Stimulated activated memory B cell treated with anti-CD40 and anti-IgM and Interleukin-4, amounts not matched to agents 10 μg/mL and 1 μg/mL and 100 μg/mL, for 72 hours (primary cell): Measurements from ENCODE around the gene LIMK2.
"Not testable (repeated sequence)": the region's sequence is repeated elsewhere in the genome, so short reads cannot be mapped to it uniquely, and the experiment has no call there.

Experiments used
- ATAC-seq: fragments of 150-1000 bp; cut with Tn5 transposase; 2 replicates; pipeline ENCODE4 v1.10.0; 2021
- H3K27ac Mint-ChIP-seq: one replicate; pipeline ENCODE4 v1.8.0; 2022; ENCODE audit warnings: mild to moderate bottlenecking, mixed read lengths
- H3K27me3 Mint-ChIP-seq: one replicate; pipeline ENCODE4 v1.8.0; 2022; ENCODE audit warnings: mixed read lengths
- H3K36me3 Mint-ChIP-seq: one replicate; pipeline ENCODE4 v1.8.0; 2022; ENCODE audit warnings: mixed read lengths
- H3K4me1 Mint-ChIP-seq: one replicate; pipeline ENCODE4 v1.8.0; 2022; ENCODE audit warnings: mixed read lengths
- H3K4me3 Mint-ChIP-seq: one replicate; pipeline ENCODE4 v1.8.0; 2022; ENCODE audit warnings: mild to moderate bottlenecking, moderate library complexity, mixed read lengths
- H3K9me3 Mint-ChIP-seq: one replicate; pipeline ENCODE4 v1.8.0; 2022; ENCODE audit warnings: mixed read lengths

Gene LIMK2

DNA sequence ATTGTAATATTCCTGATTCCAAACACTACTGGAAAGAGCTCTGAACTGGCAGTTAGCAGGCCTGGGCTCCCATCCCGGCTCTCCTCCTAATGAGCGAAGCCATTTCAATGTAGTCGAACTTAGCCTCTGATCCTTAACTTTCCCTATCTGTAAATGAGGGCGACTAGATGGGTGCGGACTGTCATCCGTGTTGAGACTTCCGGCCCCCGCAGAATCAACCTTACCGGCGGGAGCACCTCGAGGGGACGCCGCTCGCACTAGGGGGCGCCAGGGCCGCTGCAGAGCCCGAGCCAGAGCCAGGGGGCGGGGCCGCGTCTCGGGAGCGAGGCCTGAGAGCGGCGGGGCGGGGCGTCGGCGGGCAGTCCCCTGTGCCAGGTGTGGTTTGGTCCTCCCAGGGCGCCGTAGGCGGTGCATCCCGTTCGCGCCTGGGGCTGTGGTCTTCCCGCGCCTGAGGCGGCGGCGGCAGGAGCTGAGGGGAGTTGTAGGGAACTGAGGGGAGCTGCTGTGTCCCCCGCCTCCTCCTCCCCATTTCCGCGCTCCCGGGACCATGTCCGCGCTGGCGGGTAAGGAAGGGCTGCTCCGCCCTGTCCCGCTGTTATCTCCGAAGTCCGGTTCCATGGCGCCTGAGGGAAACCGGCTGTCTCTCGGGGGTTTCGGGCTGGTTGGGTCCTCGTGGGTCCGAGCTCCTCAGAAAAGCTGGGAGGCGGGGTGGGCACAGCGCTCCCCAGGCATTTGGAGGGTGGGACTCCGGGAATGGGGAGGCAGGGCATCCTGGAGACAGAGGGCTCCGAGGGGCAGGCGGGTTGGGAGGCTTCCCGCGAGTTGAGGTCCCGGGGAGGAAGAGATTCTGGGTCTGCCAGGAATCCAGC is at the start of gene LIMK2:
LIMK2 (plus strand) TSS at position 437 of the 869 bp plus-strand sequence; CDS start at position 548, 111 bp downstream.
- H3K4me1 Mint-ChIP-seq: peaks cover 35% of the 10 kb centered on the region
- ATAC-seq: peak; percentile 99

DNA sequence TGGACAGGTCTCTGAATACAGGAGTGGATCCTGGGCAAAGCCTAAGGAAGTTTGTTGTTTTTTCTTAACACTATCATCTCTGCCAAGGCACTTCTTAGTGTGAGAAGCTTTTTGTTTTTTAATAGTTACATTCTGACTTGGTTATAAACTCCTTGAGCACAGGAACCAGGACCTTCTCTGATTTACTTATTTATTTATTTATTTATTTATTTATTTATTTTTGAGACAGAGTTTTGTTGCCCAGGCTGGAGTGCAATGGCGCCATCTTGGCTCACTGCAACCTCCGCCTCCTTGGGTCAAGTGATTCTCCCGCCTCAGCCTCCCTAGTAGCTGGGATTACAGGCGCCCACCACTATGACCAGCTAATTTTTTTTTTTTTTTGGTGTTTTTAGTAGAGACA is 41.1 kb upstream of the LIMK2 start:
- Mint-ChIP-seq H3K4me1 (peaks cover 37% of the 10 kb centered on the region), H3K27ac (no peak overlapping the region), H3K36me3 (peaks cover 31% of the 10 kb centered on the region), H3K4me3 (no peak overlapping the region), H3K9me3 (no peaks in the 10 kb centered on the region), H3K27me3 (no peaks in the 10 kb centered on the region)
- ATAC-seq: no peak

More for the DNA sequence above, at the start of gene LIMK2:
- Mint-ChIP-seq H3K4me3 (peak within 1 kb of the TSS; percentile 91), H3K36me3 (no peaks in the 10 kb centered on the region), H3K27ac (peak within 1 kb of the TSS; percentile 84), H3K27me3 (no peaks in the 10 kb centered on the region), H3K9me3 (no peaks in the 10 kb centered on the region)

DNA sequence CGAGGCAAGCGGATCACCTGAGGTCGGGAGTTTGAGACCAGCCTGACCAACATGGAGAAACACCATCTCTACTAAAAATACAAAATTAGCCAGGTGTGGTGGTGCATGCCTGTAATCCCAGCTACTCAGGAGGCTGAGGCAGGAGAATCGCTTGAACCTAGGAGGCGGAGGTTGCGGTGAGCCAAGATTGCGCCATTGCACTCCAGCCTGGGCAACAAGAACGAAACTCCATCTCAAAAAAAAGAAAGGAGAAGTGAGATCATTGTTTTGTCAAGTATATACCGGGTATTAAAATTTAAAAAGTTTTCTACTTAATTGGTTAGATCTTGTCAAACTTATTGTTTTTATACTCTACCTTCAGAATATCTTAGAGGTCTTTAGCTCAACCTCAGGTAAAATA is 40.4 kb upstream of the LIMK2 start:
- H3K27me3 Mint-ChIP-seq, ATAC-seq, H3K4me3 Mint-ChIP-seq, H3K9me3 Mint-ChIP-seq, H3K27ac Mint-ChIP-seq: not testable (repeated sequence)
- Mint-ChIP-seq H3K36me3 (peaks cover 27% of the 10 kb centered on the region), H3K4me1 (peaks cover 31% of the 10 kb centered on the region)

DNA sequence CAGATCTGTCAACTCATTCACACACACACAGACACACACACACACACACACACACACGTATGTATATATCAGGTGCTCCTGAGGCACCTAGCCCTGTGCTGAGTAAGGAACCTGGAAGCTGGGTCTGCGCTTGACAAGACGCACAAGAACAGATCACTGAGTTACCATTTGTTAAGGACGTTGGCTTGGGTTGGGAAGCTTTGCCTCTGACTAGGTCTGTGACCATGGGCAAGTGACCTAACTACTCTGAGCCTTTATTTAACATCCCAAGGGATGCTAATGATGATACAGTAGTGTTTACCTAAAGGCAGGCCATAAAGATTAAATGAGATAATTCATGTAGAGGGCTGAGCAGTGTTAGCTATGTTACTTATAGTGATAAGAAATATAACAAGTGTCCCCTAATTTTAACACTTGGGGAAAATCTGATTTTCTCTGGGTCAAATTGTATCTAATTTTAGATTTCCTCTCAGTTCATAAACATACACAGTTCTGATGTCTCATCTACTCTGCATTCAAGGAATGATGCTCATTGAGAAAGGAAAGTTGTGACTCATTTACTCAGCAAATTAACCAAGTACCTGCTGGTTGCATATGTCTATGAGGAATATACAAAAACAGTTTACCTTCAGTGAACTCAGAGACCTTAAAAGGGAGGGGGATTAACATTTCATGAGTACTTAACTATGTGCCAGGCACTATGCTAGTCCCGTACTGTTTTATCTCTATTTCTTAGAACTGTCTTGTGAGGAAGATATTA is 38.5 kb upstream of the LIMK2 start:
- Mint-ChIP-seq H3K9me3 (no peaks in the 10 kb centered on the region), H3K4me1 (peaks cover 20% of the 10 kb centered on the region), H3K4me3 (no peak overlapping the region), H3K27ac (no peak overlapping the region), H3K27me3 (no peaks in the 10 kb centered on the region), H3K36me3 (peaks cover 18% of the 10 kb centered on the region)
- no peak for ATAC-seq

DNA sequence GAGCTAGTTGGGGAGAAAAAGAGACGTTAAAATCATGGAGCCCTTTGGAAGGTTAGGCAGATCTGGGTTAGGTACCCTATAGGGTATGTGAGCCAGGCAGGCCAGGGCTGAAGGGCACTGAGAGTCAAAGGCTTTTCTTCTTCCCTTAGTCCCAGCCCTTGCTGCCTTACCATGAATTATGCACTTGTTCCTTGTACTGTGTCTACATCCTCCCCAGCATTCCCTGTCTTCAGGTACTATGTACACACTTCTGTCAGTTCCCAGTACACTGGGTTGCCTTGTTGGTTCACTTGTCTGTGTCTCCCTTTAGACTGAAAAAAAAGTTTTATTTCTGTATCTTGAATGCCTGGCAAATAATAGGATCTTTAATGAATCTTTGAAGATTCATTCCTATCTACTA is 35.2 kb upstream of the LIMK2 start:
- Mint-ChIP-seq H3K27ac (no peak overlapping the region), H3K9me3 (peaks cover 2% of the 10 kb centered on the region), H3K27me3 (no peaks in the 10 kb centered on the region), H3K36me3 (peaks cover 18% of the 10 kb centered on the region), H3K4me3 (no peak overlapping the region), H3K4me1 (peaks cover 16% of the 10 kb centered on the region)
- ATAC-seq: no peak

DNA sequence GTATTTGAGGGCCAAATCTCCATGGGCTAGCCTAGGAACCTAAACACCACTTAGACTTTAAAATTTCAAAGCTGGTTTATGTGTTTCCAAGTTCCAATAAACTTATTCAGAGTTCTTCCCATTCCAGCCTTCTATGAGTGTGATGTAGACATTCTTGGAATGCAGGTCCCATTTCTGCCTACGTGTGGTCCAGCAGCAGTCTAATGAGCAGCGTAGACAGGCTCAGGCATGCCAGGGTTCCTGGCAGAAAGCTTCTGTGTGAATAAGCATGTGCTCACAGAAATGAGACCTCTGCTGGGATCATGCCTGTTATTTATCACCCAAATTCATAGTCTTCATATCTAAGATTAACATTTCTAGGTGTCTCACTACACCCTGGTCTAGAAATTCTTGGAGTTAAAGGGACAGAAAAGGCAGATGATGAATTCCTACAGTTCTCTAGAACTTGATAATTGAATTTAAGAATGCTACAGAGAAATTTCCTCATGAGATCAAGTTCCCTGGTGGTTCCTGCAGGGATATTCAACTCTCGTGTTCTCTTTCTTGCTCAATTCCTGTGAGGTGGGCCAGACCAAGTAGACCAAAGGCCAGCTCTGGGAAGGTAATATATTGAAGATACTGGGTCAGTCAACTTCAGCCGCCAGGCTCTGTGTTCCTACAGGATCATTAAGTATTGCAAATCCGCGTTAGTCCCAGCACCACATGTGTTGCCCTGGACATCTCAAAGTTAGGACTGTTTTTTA is 34.5 kb upstream of the LIMK2 start:
- no peak overlapping the region for H3K27ac Mint-ChIP-seq
- peaks cover 16% of the 10 kb centered on the region for H3K4me1 Mint-ChIP-seq
- peaks cover 2% of the 10 kb centered on the region for H3K9me3 Mint-ChIP-seq
- no peaks in the 10 kb centered on the region for H3K27me3 Mint-ChIP-seq
- ATAC-seq: no peak
- no peak overlapping the region for H3K4me3 Mint-ChIP-seq
- peaks cover 18% of the 10 kb centered on the region for H3K36me3 Mint-ChIP-seq

DNA sequence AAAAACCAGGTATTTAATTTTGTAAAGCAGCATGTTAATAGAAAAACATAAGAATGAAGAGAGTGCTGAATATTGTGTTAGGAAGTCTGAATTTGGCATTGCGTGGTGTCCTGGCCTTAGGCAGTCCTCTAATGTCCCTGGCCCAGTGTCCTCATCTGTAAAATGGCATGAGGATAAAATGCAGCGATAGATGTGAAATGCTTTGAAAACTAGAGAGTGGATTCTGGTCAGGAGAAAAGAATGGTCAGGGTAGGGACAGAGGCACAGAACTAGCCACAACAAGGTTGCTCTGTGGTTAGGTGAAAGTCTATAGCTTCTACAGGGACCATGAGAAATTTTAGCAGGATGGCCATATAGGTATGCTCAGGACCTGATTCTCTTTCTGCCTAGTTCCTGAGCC is 33.2 kb upstream of the LIMK2 start:
- no peak for ATAC-seq
- Mint-ChIP-seq H3K27me3 (no peaks in the 10 kb centered on the region), H3K36me3 (peaks cover 18% of the 10 kb centered on the region), H3K9me3 (peaks cover 2% of the 10 kb centered on the region), H3K4me1 (peaks cover 10% of the 10 kb centered on the region), H3K27ac (no peak overlapping the region), H3K4me3 (no peak overlapping the region)

DNA sequence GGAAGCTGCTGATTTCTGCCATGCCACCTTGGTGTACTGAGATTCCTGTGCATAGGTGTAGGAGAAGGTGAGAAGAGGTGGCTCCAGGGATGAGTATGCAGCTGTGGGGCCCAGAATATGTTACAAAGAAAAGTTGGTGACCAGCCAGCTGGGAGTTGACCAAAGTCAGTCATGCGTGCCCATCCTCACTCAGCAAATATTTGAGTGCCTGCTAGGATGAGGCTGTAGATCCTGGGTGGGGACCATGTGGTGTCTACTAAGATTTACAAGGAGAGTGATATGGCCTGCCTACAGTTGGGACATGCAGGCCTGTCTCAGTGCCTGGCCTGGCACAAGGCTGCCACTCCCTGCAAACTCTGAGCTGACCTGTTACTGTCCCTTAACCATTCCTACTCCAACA is 32.8 kb upstream of the LIMK2 start:
- no peak overlapping the region for H3K4me3 Mint-ChIP-seq
- no peak for ATAC-seq
- peaks cover 22% of the 10 kb centered on the region for H3K36me3 Mint-ChIP-seq
- no peak overlapping the region for H3K27ac Mint-ChIP-seq
- H3K27me3 Mint-ChIP-seq: no peaks in the 10 kb centered on the region
- H3K9me3 Mint-ChIP-seq: peaks cover 2% of the 10 kb centered on the region
- H3K4me1 Mint-ChIP-seq: peaks cover 9% of the 10 kb centered on the region

DNA sequence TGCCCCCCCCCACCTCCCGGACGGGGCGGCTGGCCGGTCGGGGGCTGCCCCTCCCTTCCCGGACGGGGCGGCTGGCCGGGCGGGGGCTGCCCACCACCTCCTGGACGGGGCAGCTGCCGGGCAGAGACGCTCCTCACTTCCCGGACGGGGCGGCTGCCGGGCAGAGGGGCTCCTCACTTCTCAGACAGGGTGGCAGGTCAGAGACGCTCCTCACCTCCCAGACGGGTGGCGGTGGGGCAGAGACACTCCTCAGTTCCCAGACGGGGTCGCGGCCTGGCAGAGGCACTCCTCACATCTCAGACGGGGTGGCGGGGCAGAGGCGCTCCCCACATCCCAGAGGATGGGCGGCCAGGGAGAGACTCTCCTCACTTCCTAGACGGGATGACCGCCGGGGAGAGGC is 28.1 kb upstream of the LIMK2 start:
- Mint-ChIP-seq H3K27me3 (no peaks in the 10 kb centered on the region), H3K4me3 (no peak overlapping the region), H3K36me3 (peaks cover 40% of the 10 kb centered on the region), H3K9me3 (peaks cover 2% of the 10 kb centered on the region), H3K4me1 (peaks cover 9% of the 10 kb centered on the region), H3K27ac (no peak overlapping the region)
- ATAC-seq: no peak

DNA sequence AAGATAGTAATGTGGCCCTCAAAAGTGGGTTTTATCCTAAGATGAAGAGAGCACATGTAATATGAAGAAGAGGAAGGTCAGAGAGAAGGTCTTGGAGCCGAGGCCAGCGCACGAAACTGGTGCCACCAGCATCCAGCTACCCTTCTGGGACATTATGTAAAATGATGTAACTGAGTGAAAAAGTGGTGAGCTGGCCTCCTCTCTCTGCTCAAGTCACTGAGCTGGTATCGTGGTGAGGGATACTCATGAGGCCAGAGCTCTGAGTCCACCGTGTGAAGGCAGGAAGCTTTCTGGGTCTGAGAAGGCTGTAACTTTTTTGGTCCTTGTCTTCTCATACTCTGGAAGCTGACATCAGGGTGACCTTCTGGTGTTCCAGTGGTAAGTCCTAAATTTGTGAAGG is 27.0 kb upstream of the LIMK2 start:
- Mint-ChIP-seq H3K4me3 (no peak overlapping the region), H3K36me3 (peaks cover 40% of the 10 kb centered on the region), H3K27ac (no peak overlapping the region), H3K9me3 (peaks cover 2% of the 10 kb centered on the region), H3K27me3 (no peaks in the 10 kb centered on the region), H3K4me1 (no peaks in the 10 kb centered on the region)
- ATAC-seq: no peak

DNA sequence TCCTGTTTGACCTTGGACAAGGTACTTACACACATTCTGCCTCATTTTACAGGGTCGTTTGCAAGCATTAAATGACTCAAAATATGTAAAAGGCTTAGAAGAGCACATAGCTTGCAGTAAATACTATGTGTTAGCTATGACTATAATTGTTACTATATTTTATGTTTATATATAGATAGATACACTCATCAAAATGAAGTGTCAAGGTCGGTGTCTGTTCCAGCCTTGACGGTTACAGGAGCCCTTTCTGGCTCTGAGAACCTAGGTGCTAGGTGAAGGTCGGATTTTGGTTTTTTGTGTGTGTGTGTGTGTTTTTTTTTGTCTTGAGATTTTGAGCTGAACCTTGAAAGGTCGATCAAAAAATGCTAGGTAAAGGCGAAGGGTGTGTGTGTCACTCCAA is 24.5 kb upstream of the LIMK2 start:
- H3K36me3 Mint-ChIP-seq: peaks cover 39% of the 10 kb centered on the region
- H3K9me3 Mint-ChIP-seq: no peaks in the 10 kb centered on the region
- H3K4me3 Mint-ChIP-seq: no peak overlapping the region
- H3K4me1 Mint-ChIP-seq: no peaks in the 10 kb centered on the region
- no peaks in the 10 kb centered on the region for H3K27me3 Mint-ChIP-seq
- no peak for ATAC-seq
- no peak overlapping the region for H3K27ac Mint-ChIP-seq

DNA sequence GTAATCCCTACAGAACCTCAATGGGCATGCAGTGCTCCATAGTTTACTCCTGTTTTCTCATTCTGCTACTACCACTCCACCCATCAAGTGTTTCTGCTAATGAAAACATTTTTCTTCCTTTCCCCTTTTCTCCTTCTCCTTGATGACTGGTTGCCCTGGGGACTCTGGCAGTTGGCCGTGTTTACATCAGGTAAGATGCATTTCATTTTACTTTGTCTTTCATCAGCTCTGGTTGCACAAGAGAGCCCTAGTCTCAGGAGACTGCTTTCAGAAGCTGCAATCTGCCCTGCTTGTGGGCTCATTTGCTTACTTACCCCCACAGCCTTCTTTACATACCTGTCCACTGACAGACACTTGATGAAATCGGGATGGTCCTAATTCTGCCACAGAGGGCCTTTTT is 19.6 kb upstream of the LIMK2 start:
- H3K27ac Mint-ChIP-seq: no peak overlapping the region
- no peak for ATAC-seq
- H3K9me3 Mint-ChIP-seq: no peaks in the 10 kb centered on the region
- H3K4me1 Mint-ChIP-seq: no peaks in the 10 kb centered on the region
- no peaks in the 10 kb centered on the region for H3K27me3 Mint-ChIP-seq
- peaks cover 40% of the 10 kb centered on the region for H3K36me3 Mint-ChIP-seq
- H3K4me3 Mint-ChIP-seq: no peak overlapping the region

DNA sequence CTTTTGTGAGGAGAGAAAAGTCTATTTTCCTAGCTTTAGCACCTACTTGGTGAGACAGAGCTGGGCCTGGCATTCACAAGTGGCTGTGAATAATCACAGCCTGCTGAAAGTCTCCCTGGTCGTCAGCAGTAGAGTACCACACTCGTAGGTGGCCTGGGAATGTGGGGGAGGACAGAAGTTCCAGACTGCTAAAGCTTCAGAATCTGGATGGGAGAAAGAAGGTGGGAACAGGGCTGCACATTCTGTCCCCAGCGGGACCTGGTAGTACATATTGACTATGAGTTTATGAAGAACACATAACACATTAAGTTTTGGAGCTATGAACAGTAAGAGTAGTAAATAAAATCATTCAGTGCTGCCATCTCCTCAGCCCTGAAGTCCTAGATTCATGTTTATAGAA is 19.0 kb upstream of the LIMK2 start:
- Mint-ChIP-seq H3K9me3 (no peaks in the 10 kb centered on the region), H3K4me3 (no peak overlapping the region), H3K27ac (no peak overlapping the region), H3K36me3 (peaks cover 34% of the 10 kb centered on the region), H3K27me3 (no peaks in the 10 kb centered on the region), H3K4me1 (no peaks in the 10 kb centered on the region)
- no peak for ATAC-seq

DNA sequence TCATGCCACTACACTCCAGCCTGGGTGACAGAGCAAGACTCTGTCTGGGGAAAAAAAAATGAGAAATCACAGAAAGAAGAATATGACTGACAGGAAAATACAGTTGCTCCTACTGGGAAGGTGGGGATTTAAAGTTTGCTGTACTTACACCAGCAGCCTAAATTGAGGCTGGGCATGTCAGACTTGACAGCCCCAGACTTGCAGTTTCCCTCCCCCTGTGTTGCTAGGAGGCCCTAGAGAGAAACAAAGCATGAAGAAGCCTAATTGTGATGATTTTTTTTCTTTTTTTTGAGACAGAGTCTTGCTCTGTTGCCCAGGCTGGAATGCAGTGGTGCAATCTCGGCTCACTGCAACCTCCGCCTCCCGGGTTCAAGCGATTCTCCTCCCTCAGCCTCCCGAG is 17.4 kb upstream of the LIMK2 start:
- not testable (repeated sequence) for H3K4me3 Mint-ChIP-seq, H3K4me1 Mint-ChIP-seq, H3K9me3 Mint-ChIP-seq, ATAC-seq, H3K27me3 Mint-ChIP-seq, H3K27ac Mint-ChIP-seq
- peaks cover 30% of the 10 kb centered on the region for H3K36me3 Mint-ChIP-seq

DNA sequence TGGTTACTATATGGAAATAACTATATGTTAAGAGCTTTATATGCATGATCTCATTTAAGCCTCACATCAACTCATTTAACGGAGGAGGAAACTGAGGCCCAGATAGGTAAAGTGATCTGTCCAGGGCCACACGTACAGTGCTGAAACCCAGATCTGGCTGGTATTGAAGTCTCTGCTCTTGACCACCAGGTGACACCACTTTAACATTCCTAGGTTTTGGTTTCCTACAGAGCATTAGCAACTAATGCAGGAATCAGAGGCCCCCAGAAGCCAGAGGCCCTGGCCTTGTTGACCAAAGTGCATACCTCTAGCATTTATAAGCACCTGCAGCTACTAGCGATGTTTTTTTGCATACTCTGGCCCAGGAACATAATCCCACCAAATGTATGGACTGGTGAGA is 12.9 kb upstream of the LIMK2 start:
- Mint-ChIP-seq H3K27me3 (no peaks in the 10 kb centered on the region), H3K4me1 (no peaks in the 10 kb centered on the region), H3K9me3 (no peaks in the 10 kb centered on the region), H3K27ac (no peak overlapping the region), H3K4me3 (no peak overlapping the region), H3K36me3 (peaks cover 29% of the 10 kb centered on the region)
- ATAC-seq: no peak
